Measurements from ENCODE around the gene POLD2. TPM values are rescaled to one million over a fixed set of nuclear protein-coding genes. Genes with fewer than 3 reads are reported as not detected.
A peak's percentile ranks its signal among the peaks of the same experiment; 100 is the strongest.

Gene POLD2
- total RNA-seq, 1 donor from 2014 or later = 49.9 TPM

- DNase-seq = no peak
Measured at GRCh38 chr7:44112997-44113763, 10.2 kb downstream of the POLD2 start.

GRCh38 chr7:44112231-44112996, 10.9 kb downstream of the POLD2 start:
- DNase-seq = no peak

GRCh38 chr7:44111761-44112160, 11.6 kb downstream of the POLD2 start:
- DNase-seq = no peak

- no peak for DNase-seq
Measured at GRCh38 chr7:44110719-44111635, 12.4 kb downstream of the POLD2 start.

- no peak for DNase-seq
Measured at GRCh38 chr7:44109991-44110390, 13.4 kb downstream of the POLD2 start.

- DNase-seq = no peak
Measured at GRCh38 chr7:44108768-44109750, 14.3 kb downstream of the POLD2 start.

- DNase-seq = no peak
Measured at GRCh38 chr7:44107961-44108767, 15.2 kb downstream of the POLD2 start.

- no peak for DNase-seq
Measured at GRCh38 chr7:44107116-44107960, 16.0 kb downstream of the POLD2 start.

- DNase-seq = no peak
Measured at GRCh38 chr7:44106311-44107065, 16.9 kb downstream of the POLD2 start.

GRCh38 chr7:44105832-44106231, 17.5 kb downstream of the POLD2 start:
- DNase-seq = no peak

- peak; percentile 17 for DNase-seq
Measured at GRCh38 chr7:44104860-44105771, 18.2 kb downstream of the POLD2 start.

- DNase-seq = no peak
Measured at GRCh38 chr7:44103923-44104859, 19.2 kb downstream of the POLD2 start, which contains the start of gene AEBP1. Gene AEBP1, plus strand, starts transcription at chr7:44104345. Its CDS starts 321 bp downstream, at chr7:44104666.

GRCh38 chr7:44103566-44103922, 19.8 kb downstream of the POLD2 start:
- no peak for DNase-seq

GRCh38 chr7:44102846-44103565, 20.3 kb downstream of the POLD2 start:
- no peak for DNase-seq

- no peak for DNase-seq
Measured at GRCh38 chr7:44101966-44102845, 21.1 kb downstream of the POLD2 start.

All from occipital lobe (tissue), 2 donors.